H1 (cell line): ENCODE data around the gene SRSF1. TPM values are rescaled to one million over a fixed set of nuclear protein-coding genes. Genes with fewer than 3 reads are reported as not detected.

Experiments
- CTCF ChIA-PET: fragments of 300-600 bp; sonication (Branson Sonifier 250); formaldehyde crosslinking; loops from one replicate; lab custom pipeline; 2021; ENCODE audit not compliant: partially characterized antibody; lab: Charles Lee
- POLR2A ChIA-PET: fragments of 300-600 bp; sonication (Branson Sonifier 250); formaldehyde crosslinking; loops from one replicate; lab custom pipeline; 2021; ENCODE audit warnings: inconsistent platforms; ENCODE audit not compliant: partially characterized antibody; lab: Charles Lee
- DNase-seq, 2 experiments: peaks; one replicate each; pipeline versions ENCODE4 v3.0.0 to v3.0.0-alpha.2; 2010 to 2022; ENCODE audit warnings: low spot score in 2 of 2, low read depth in 1 of 2, mixed read lengths in 1 of 2
- FAIRE-seq: peaks from 2 replicates; lab custom pipeline; 2011; peaks lifted over from hg19 to GRCh38; lab: Jason Lieb, UNC
- H2AFZ ChIP-seq: 2 replicates; pipeline ENCODE4 v1.8.1; 2012; ENCODE audit warnings: low read length, inconsistent platforms
- H2AK5ac ChIP-seq: 2 replicates; pipeline ENCODE4 v1.6.1; 2013; ENCODE audit warnings: low read depth, low read length
- H2BK120ac ChIP-seq: replicated peaks from 2 replicates; pipeline ENCODE3; 2013; ENCODE audit warnings: low read depth, low read length, inconsistent platforms
- H2BK12ac ChIP-seq: 2 replicates; pipeline ENCODE4 v1.6.1; 2013; ENCODE audit warnings: low read depth, low read length
- H2BK15ac ChIP-seq: 2 replicates; pipeline ENCODE4 v1.6.1; 2013; ENCODE audit warnings: low read length
- H2BK20ac ChIP-seq: 2 replicates; pipeline ENCODE4 v1.6.1; 2013; ENCODE audit warnings: low read length
- H2BK5ac ChIP-seq: 2 replicates; pipeline ENCODE4 v1.6.1; 2013; ENCODE audit warnings: low read depth, low read length
- H3K14ac ChIP-seq: 2 replicates; pipeline ENCODE4 v1.6.1; 2013; ENCODE audit warnings: inconsistent platforms; ENCODE audit not compliant: insufficient read length
- H3K18ac ChIP-seq: 2 replicates; pipeline ENCODE4 v1.6.1; 2013; ENCODE audit warnings: low read length; ENCODE audit errors: extremely low read depth
- H3K23ac ChIP-seq: 2 replicates; pipeline ENCODE4 v1.6.1; 2013; ENCODE audit warnings: inconsistent platforms; ENCODE audit not compliant: insufficient read length
- H3K23me2 ChIP-seq: 2 replicates; pipeline ENCODE4 v1.6.1; 2013; ENCODE audit warnings: low read depth, low read length
- H3K27ac ChIP-seq: 2 replicates; pipeline ENCODE4 v1.6.1; 2011; ENCODE audit warnings: low read depth, low read length, inconsistent platforms
- H3K27me3 ChIP-seq, 4 experiments: replicated peaks in 1 of 4; 1 replicate in 1 of 4; 2 replicates in 3 of 4; pipeline versions ENCODE4 v1.6.1 to v1.8.1; 2011 to 2013; ENCODE audit warnings: low read length in 3 of 4, mild to moderate bottlenecking in 3 of 4, inconsistent platforms in 2 of 4, mixed read lengths in 2 of 4, moderate library complexity in 1 of 4; ENCODE audit not compliant: control insufficient read depth in 3 of 4, insufficient read depth in 3 of 4; ENCODE audit errors: extremely low read depth in 1 of 4
- H3K36me3 ChIP-seq, 4 experiments: 2 replicates each; pipeline versions ENCODE4 v1.6.1 to v1.8.1; 2011 to 2013; ENCODE audit warnings: mild to moderate bottlenecking in 4 of 4, low read length in 3 of 4, moderate library complexity in 2 of 4, control low read depth in 1 of 4, inconsistent platforms in 1 of 4; ENCODE audit not compliant: insufficient read depth in 4 of 4, control insufficient read depth in 2 of 4
- H3K4ac ChIP-seq: replicated peaks from 2 replicates; pipeline ENCODE3; 2013; ENCODE audit warnings: low read length, low read depth, mixed read lengths, inconsistent platforms; ENCODE audit not compliant: insufficient read length
- H3K4me1 ChIP-seq, 4 experiments: replicated peaks in 1 of 4; 1 replicate in 1 of 4; 2 replicates in 3 of 4; pipeline versions ENCODE4 v1.6.1 to v1.8.1; 2011 to 2013; ENCODE audit warnings: low read length in 3 of 4, inconsistent platforms in 2 of 4, mixed read lengths in 1 of 4; ENCODE audit not compliant: insufficient read depth in 4 of 4, control insufficient read depth in 3 of 4
- H3K4me2 ChIP-seq, 2 experiments: 2 replicates each; pipeline versions ENCODE4 v1.6.1 to v1.8.1; 2011 to 2013; ENCODE audit warnings: low read depth in 2 of 2, low read length in 2 of 2, control low read depth in 1 of 2, inconsistent platforms in 1 of 2, mild to moderate bottlenecking in 1 of 2; ENCODE audit not compliant: insufficient read depth in 1 of 2
- H3K4me3 ChIP-seq, 4 experiments: fragments of 200-600, 300-600 bp in 1 of 4; sonication (generic), shearing (Covaris generic), sonication (Bioruptor Twin) in 1 of 4; 2 replicates each; pipeline versions ENCODE4 v1.5.1 to v1.8.1; 2011 to 2016; ENCODE audit warnings: low read length in 4 of 4, low read depth in 3 of 4, control low read depth in 2 of 4, inconsistent platforms in 2 of 4, mild to moderate bottlenecking in 2 of 4, mixed read lengths in 1 of 4, moderate library complexity in 1 of 4; ENCODE audit not compliant: insufficient read depth in 2 of 4; ENCODE audit errors: extremely low read depth in 1 of 4
- H3K56ac ChIP-seq: replicated peaks from 2 replicates; pipeline ENCODE3; 2013; ENCODE audit warnings: low read depth, mild to moderate bottlenecking, mixed read lengths, low read length, inconsistent platforms; ENCODE audit not compliant: insufficient read length
- H3K79me1 ChIP-seq: 2 replicates; pipeline ENCODE4 v1.6.1; 2013; ENCODE audit warnings: low read depth, low read length, control low read depth
- H3K79me2 ChIP-seq, 2 experiments: 2 replicates each; pipeline versions ENCODE4 v1.6.1 to v1.8.1; 2012 to 2013; ENCODE audit warnings: low read length in 2 of 2, mild to moderate bottlenecking in 2 of 2, inconsistent platforms in 1 of 2; ENCODE audit not compliant: insufficient read depth in 2 of 2, control insufficient read depth in 1 of 2
- H3K9ac ChIP-seq, 4 experiments: replicated peaks in 1 of 4; 1 replicate in 1 of 4; 2 replicates in 3 of 4; pipeline versions ENCODE4 v1.6.1 to v1.8.1; 2011 to 2013; ENCODE audit warnings: low read depth in 3 of 4, low read length in 3 of 4, control low read depth in 2 of 4, mild to moderate bottlenecking in 2 of 4, moderate library complexity in 2 of 4, inconsistent platforms in 1 of 4; ENCODE audit errors: extremely low read depth in 1 of 4
- H3K9me3 ChIP-seq, 2 experiments: 2 replicates each; pipeline versions ENCODE4 v1.6.1 to v1.8.1; 2012 to 2013; ENCODE audit warnings: mild to moderate bottlenecking in 2 of 2, moderate library complexity in 2 of 2, control low read depth in 1 of 2, inconsistent platforms in 1 of 2, low read depth in 1 of 2, low read length in 1 of 2, mixed read lengths in 1 of 2; ENCODE audit not compliant: insufficient read depth in 2 of 2
- H4K20me1 ChIP-seq, 2 experiments: replicated peaks in 1 of 2; 2 replicates each; pipeline versions ENCODE3 to v1.8.1; 2011 to 2013; ENCODE audit warnings: inconsistent platforms in 2 of 2, low read length in 2 of 2, mild to moderate bottlenecking in 1 of 2; ENCODE audit not compliant: insufficient read depth in 2 of 2, control insufficient read depth in 1 of 2
- H4K5ac ChIP-seq: 2 replicates; pipeline ENCODE4 v1.6.1; 2013; ENCODE audit warnings: low read length, low read depth, mixed read lengths, inconsistent platforms; ENCODE audit not compliant: insufficient read length
- H4K8ac ChIP-seq: 2 replicates; pipeline ENCODE4 v1.8.0; 2013; ENCODE audit warnings: mild to moderate bottlenecking, moderate library complexity, low read length, inconsistent platforms; ENCODE audit not compliant: insufficient read depth; ENCODE audit errors: extremely low read depth
- H4K91ac ChIP-seq: replicated peaks from 2 replicates; pipeline ENCODE3; 2013; ENCODE audit warnings: low read length, mixed read lengths, inconsistent platforms; ENCODE audit not compliant: insufficient read length
- ASH2L ChIP-seq: fragments of 200-600, 300-600 bp; sonication (generic); IDR thresholded peaks from one replicate; pipeline ENCODE4 v1.7.1; 2017; ENCODE audit warnings: low read length
- CBX8 ChIP-seq: fragments of 300-800, 300-1000 bp; sonication (generic); IDR thresholded peaks from 2 replicates; pipeline ENCODE4 v1.7.1; 2016; ENCODE audit warnings: low read depth, low read length, borderline replicate concordance
- CEBPB ChIP-seq: IDR thresholded peaks from 2 replicates; pipeline ENCODE4 v1.6.1; 2012; ENCODE audit warnings: low read depth, low read length
- CHD1 ChIP-seq: IDR thresholded peaks from 2 replicates; pipeline ENCODE4 v1.6.1; 2012; ENCODE audit warnings: low read depth, low read length, improper control_type of control experiment
- GABPA ChIP-seq: IDR thresholded peaks from 2 replicates; pipeline ENCODE4 v1.6.1; 2011; ENCODE audit warnings: mild to moderate bottlenecking, low read length, moderate library complexity, borderline replicate concordance; ENCODE audit not compliant: insufficient read depth
- GTF2F1 ChIP-seq: IDR thresholded peaks from 2 replicates; pipeline ENCODE4 v1.6.1; 2012; ENCODE audit warnings: low read depth, low read length, improper control_type of control experiment, borderline replicate concordance
- KDM4A ChIP-seq: IDR thresholded peaks from one replicate; pipeline ENCODE4 v1.7.1; 2012; ENCODE audit warnings: low read depth, mild to moderate bottlenecking, moderate library complexity, low read length, inconsistent platforms; ENCODE audit not compliant: severe bottlenecking
- NANOG ChIP-seq: IDR thresholded peaks from 2 replicates; pipeline ENCODE4 v1.6.1; 2011; ENCODE audit warnings: low read length, low read depth, mild to moderate bottlenecking, inconsistent platforms; ENCODE audit not compliant: insufficient read depth, poor library complexity, severe bottlenecking
- RXRA ChIP-seq: IDR thresholded peaks from 2 replicates; pipeline ENCODE4 v1.6.1; 2011; ENCODE audit warnings: low read depth, mild to moderate bottlenecking, low read length, moderate library complexity; ENCODE audit not compliant: insufficient read depth
- SAP30 ChIP-seq: fragments of 300-600 bp; sonication (generic); IDR thresholded peaks from 2 replicates; pipeline ENCODE4 v1.7.1; 2012; ENCODE audit warnings: low read length, moderate library complexity, mild to moderate bottlenecking, inconsistent platforms; ENCODE audit not compliant: insufficient read depth, insufficient replicate concordance
- WGBS, 2 experiments: shearing (Covaris generic) in 1 of 2; methylation state at CpG; one replicate each; pipeline versions ENCODE4 v1.1.6 to v1.1.7; 2013 to 2015; ENCODE audit warnings: low lambda C conversion rate in 2 of 2, mixed read lengths in 2 of 2, inconsistent platforms in 1 of 2, low coverage in 1 of 2, missing lambda C conversion rate in 1 of 2; ENCODE audit not compliant: insufficient replicate concordance in 2 of 2, insufficient coverage in 1 of 2, insufficient read length in 1 of 2; ENCODE audit errors: extremely low coverage in 1 of 2, missing lambda C conversion rate in 1 of 2; 5-methylcytosine and 5-hydroxymethylcytosine counted together
- polyA plus RNA-seq, 7 experiments: library from polyadenylated mRNA; depleted of rRNA in 3 of 7; stranded (reverse) in 5 of 7; unstranded in 2 of 7; fragments of >200 nt in 5 of 7; fragments of 200-250 nt in 2 of 7; gene quantifications; 1 replicate in 5 of 7; 2 replicates in 1 of 7; 4 replicates in 1 of 7; pipeline versions ENCODE4 v1.2.1 to v1.2.3, GENCODE V29; 2011 to 2013; ENCODE audit warnings: missing spikeins in 2 of 7, mixed read lengths in 2 of 7
- total RNA-seq: library from RNA; stranded (reverse); fragmentation: NEBNext Ultra II Directional; extraction: Animal tissue kit (Norgen Biotek cat#: 25700); gene quantifications from 2 replicates; pipeline ENCODE4 v1.2.1, GENCODE V29; 2021

SRSF1 gene
- total and polyA plus RNA-seq, 2 of the 8 experiments (the other 6 are each of a cell fraction or from before 2014, with no cell fraction given), result 149 to 429 TPM

DNA sequence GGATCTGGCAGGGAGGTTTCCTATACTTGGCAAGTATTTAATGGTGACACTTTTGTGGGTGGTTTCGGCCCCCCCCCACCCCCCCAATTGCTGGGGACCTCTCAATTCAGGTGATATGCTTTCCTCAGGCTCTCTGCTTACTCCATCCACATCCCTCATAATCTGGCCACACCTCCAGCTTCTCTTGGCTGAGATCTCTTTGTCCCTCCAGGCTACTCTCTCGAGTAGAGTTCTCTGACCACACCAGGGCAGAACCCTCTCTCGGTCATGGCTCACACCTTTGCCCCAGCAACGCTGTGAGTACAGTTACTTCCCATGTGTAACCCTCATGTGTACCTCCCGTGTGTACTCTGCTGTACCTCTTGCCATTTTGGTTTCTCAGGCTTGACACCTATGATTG, 34.1 kb upstream of the SRSF1 start:
- Histone ChIP-seq H4K8ac (no peak overlapping the region), H4K20me1 (no peaks in the 10 kb centered on the region), H4K5ac (no peak overlapping the region), H3K79me2 (no peaks in the 10 kb centered on the region), H3K36me3 (no peaks in the 10 kb centered on the region), H3K23me2 (no peaks in the 10 kb centered on the region), H2BK12ac (no peak overlapping the region), H2BK15ac (no peak overlapping the region), H3K4me3 (no peak overlapping the region), H2AFZ (no peak overlapping the region; the same call in 1 of the 2 replicates), H3K4me1 (no peaks in the 10 kb centered on the region), H3K27ac (no peak overlapping the region), H3K4me2 (no peak overlapping the region), H3K23ac (no peak overlapping the region), H2BK120ac (no peak overlapping the region), H4K91ac (no peak overlapping the region), H3K4ac (no peak overlapping the region), H3K27me3 (no peaks in the 10 kb centered on the region), H3K9ac (no peak overlapping the region), H2BK20ac (no peak overlapping the region), H3K79me1 (no peaks in the 10 kb centered on the region), H3K18ac (no peak overlapping the region), H3K56ac (no peak overlapping the region), H3K14ac (no peak overlapping the region), H2AK5ac (no peak overlapping the region), H2BK5ac (no peak overlapping the region), H3K9me3 (no peaks in the 10 kb centered on the region)
- TF ChIP-seq RXRA (no peak), GABPA (no peak), ASH2L (no peak), CEBPB (no peak), CBX8 (no peak), CHD1 (no peak), SAP30 (no peak), KDM4A (no peak), GTF2F1 (no peak), NANOG (no peak)
- FAIRE-seq, result no peak
- POLR2A ChIA-PET, result interaction anchor here (1.0 to 1.9 kb wide), 4 partner anchors 9 to 52 kb away, joined by 3 to 4 read pairs (median 4); partner anchors contain the start of gene DYNLL2
- CTCF ChIA-PET, result interaction anchor here (1.0 to 1.2 kb wide), 2 partner anchors 17 to 23 kb away, joined by 3 to 4 read pairs; no protein-coding TSS in a partner anchor
- WGBS, 2 experiments, result 92% methylated on average over 4 of the region's 5 CpGs; no CpG with 5 or more reads in 1 of the 2 experiments
- DNase-seq, result no peak
